GM18519 (cell line): ENCODE data around the gene CYREN.
A peak's percentile ranks its signal among the peaks of the same experiment; 100 is the strongest.
"Not testable (repeated sequence)": the region's sequence is repeated elsewhere in the genome, so short reads cannot be mapped to it uniquely, and the experiment has no call there.

ENCODE experiments used
- ATAC-seq: cut with Tn5 transposase; IDR thresholded peaks from one replicate; pipeline ENCODE4 v1.9.1; 2021; ENCODE audit warnings: mild to moderate bottlenecking, moderate library complexity; ENCODE audit not compliant: unreplicated experiment, low FRiP score

Gene CYREN

GRCh38 chr7:135160858-135161653 lies 9.5 kb downstream of the CYREN start:
- ATAC-seq: no peak

GRCh38 chr7:135160098-135160857 lies 10.2 kb downstream of the CYREN start:
- ATAC-seq: no peak

GRCh38 chr7:135159359-135160085 lies 11.0 kb downstream of the CYREN start:
- ATAC-seq: no peak

GRCh38 chr7:135158874-135159273 lies 11.6 kb downstream of the CYREN start:
- no peak for ATAC-seq

- ATAC-seq: no peak
These were observed 12.3 kb downstream of the CYREN start for GRCh38 chr7:135158141-135158655.

GRCh38 chr7:135156290-135156689 lies 14.2 kb downstream of the CYREN start:
- no peak for ATAC-seq

GRCh38 chr7:135154734-135155133 lies 15.8 kb downstream of the CYREN start:
- ATAC-seq: no peak

- no peak for ATAC-seq
These were observed 18.1 kb downstream of the CYREN start for GRCh38 chr7:135152442-135152841.

- no peak for ATAC-seq
These were observed 19.0 kb downstream of the CYREN start for GRCh38 chr7:135151533-135151932.

- ATAC-seq: no peak
These were observed 19.4 kb downstream of the CYREN start for GRCh38 chr7:135151132-135151531.

GRCh38 chr7:135150072-135150782 lies 20.3 kb downstream of the CYREN start:
- ATAC-seq: no peak

- peak; percentile 84 for ATAC-seq
These were observed 22.4 kb downstream of the CYREN start, which contains the start of gene TMEM140 for GRCh38 chr7:135147899-135148721. Gene TMEM140 (plus strand): TSS chr7:135148072. CDS start chr7:135164442, 16,370 bp downstream.

GRCh38 chr7:135147341-135147898 lies 23.1 kb downstream of the CYREN start:
- no peak for ATAC-seq

GRCh38 chr7:135143885-135144668 lies 26.4 kb downstream of the CYREN start:
- ATAC-seq: no peak

- ATAC-seq: no peak
These were observed 40.9 kb downstream of the CYREN start for GRCh38 chr7:135129579-135129978.

GRCh38 chr7:135128931-135129330 lies 41.6 kb downstream of the CYREN start:
- no peak for ATAC-seq

- ATAC-seq: not testable (repeated sequence)
These were observed 45.9 kb downstream of the CYREN start for GRCh38 chr7:135124631-135125030.

- ATAC-seq: no peak
These were observed 48.6 kb downstream of the CYREN start for GRCh38 chr7:135121868-135122267.
